SK-N-SH (cell line): ENCODE results near the gene MYO18A. TPM values are rescaled to one million over a fixed set of nuclear protein-coding genes. Genes with fewer than 3 reads are reported as not detected.

Experiments used
- CTCF ChIA-PET: fragments of 300-600, 350-600 bp; formaldehyde crosslinking; extraction: SDS; loops from one replicate; lab custom pipeline; 2021; lab: Yijun Ruan, JAX
- POLR2A ChIA-PET: fragments of 350-600 bp; sonication (Branson Sonifier 250); formaldehyde crosslinking; extraction: SDS; loops from one replicate; lab custom pipeline; 2020; ENCODE audit warnings: antibody characterized with exemption, inconsistent platforms; lab: Yijun Ruan, JAX
- DNase-seq: peaks from one replicate; pipeline ENCODE4 v3.0.0; 2012
- H2AFZ ChIP-seq: fragments of 200-600 bp; sonication (generic); 2 replicates; pipeline ENCODE4 v1.8.1; 2016; ENCODE audit warnings: antibody characterized with exemption, mild to moderate bottlenecking, low read depth
- H3F3A ChIP-seq: fragments of 200-600 bp; sonication (generic); replicated peaks from 2 replicates; pipeline ENCODE3; 2016; ENCODE audit warnings: antibody characterized with exemption, mild to moderate bottlenecking; ENCODE audit not compliant: insufficient read depth
- H3K27ac ChIP-seq, 2 experiments: fragments of 200-500 bp in 1 of 2; fragments of 200-600 bp in 1 of 2; sonication (Bioruptor generic) in 1 of 2; sonication (generic), shearing (Covaris generic) in 1 of 2; 2 replicates each; pipeline versions ENCODE4 v1.5.1 to v1.6.1; 2014 to 2016; ENCODE audit warnings: low read depth in 2 of 2, inconsistent platforms in 1 of 2, low read length in 1 of 2, mild to moderate bottlenecking in 1 of 2, mixed read lengths in 1 of 2
- H3K27me3 ChIP-seq: fragments of 200-600 bp; sonication (generic), shearing (Covaris generic); 2 replicates; pipeline ENCODE4 v1.6.1; 2016; ENCODE audit warnings: mixed run types; ENCODE audit not compliant: insufficient read depth
- H3K36me3 ChIP-seq, 2 experiments: fragments of 200-500 bp in 1 of 2; fragments of 200-600 bp in 1 of 2; sonication (Bioruptor generic) in 1 of 2; sonication (generic) in 1 of 2; replicated peaks in 1 of 2; 2 replicates each; pipeline versions ENCODE3 to v1.5.1; 2014 to 2016; ENCODE audit warnings: low read length in 1 of 2, mild to moderate bottlenecking in 1 of 2; ENCODE audit not compliant: insufficient read depth in 2 of 2, control insufficient read depth in 1 of 2
- H3K4me1 ChIP-seq, 2 experiments: fragments of 200-500 bp in 1 of 2; fragments of 200-600 bp in 1 of 2; sonication (Bioruptor generic) in 1 of 2; sonication (generic), shearing (Covaris generic) in 1 of 2; 2 replicates each; pipeline versions ENCODE4 v1.5.1 to v1.6.1; 2014 to 2016; ENCODE audit warnings: low read depth in 1 of 2, low read length in 1 of 2, mixed run types in 1 of 2; ENCODE audit not compliant: insufficient read depth in 2 of 2, control insufficient read depth in 1 of 2
- H3K4me2 ChIP-seq: fragments of 200-600 bp; sonication (generic), shearing (Covaris generic); 2 replicates; pipeline ENCODE4 v1.6.1; 2017; ENCODE audit warnings: mixed run types
- H3K4me3 ChIP-seq, 2 experiments: fragments of 200-500 bp in 1 of 2; fragments of 200-600 bp in 1 of 2; sonication (Bioruptor generic) in 1 of 2; sonication (generic), shearing (Covaris generic) in 1 of 2; 2 replicates each; pipeline versions ENCODE4 v1.5.1 to v1.8.1; 2014 to 2016; ENCODE audit warnings: low read depth in 2 of 2, inconsistent platforms in 1 of 2, low read length in 1 of 2, mild to moderate bottlenecking in 1 of 2, mixed read lengths in 1 of 2, moderate library complexity in 1 of 2
- H3K79me2 ChIP-seq: fragments of 200-600 bp; sonication (generic); 2 replicates; pipeline ENCODE4 v1.8.1; 2017; ENCODE audit warnings: mild to moderate bottlenecking; ENCODE audit not compliant: insufficient read depth
- H3K9ac ChIP-seq: fragments of 200-600 bp; sonication (generic); 2 replicates; pipeline ENCODE4 v1.6.1; 2017; ENCODE audit warnings: mixed run types
- H3K9me2 ChIP-seq: fragments of 200-600 bp; sonication (generic); 2 replicates; pipeline ENCODE4 v1.6.1; 2017; ENCODE audit warnings: mixed run types
- H3K9me3 ChIP-seq: fragments of 200-600 bp; sonication (generic); 2 replicates; pipeline ENCODE4 v1.6.1; 2017; ENCODE audit warnings: mixed run types, mild to moderate bottlenecking, moderate library complexity
- H4K20me1 ChIP-seq: fragments of 200-600 bp; sonication (generic); 2 replicates; pipeline ENCODE4 v1.6.1; 2017; ENCODE audit warnings: mild to moderate bottlenecking, mixed run types; ENCODE audit not compliant: insufficient read depth
- CHD2 ChIP-seq: fragments of 150-350 bp; IDR thresholded peaks from 2 replicates; pipeline ENCODE4 v1.6.1; 2018; ENCODE audit warnings: low read length; ENCODE audit not compliant: partially characterized antibody
- FOSL2 ChIP-seq: IDR thresholded peaks from 2 replicates; pipeline ENCODE4 v1.4.0; 2012; ENCODE audit warnings: low read depth, mild to moderate bottlenecking, moderate library complexity, borderline replicate concordance
- FOXM1 ChIP-seq: IDR thresholded peaks from 2 replicates; pipeline ENCODE4 v1.4.0; 2012; ENCODE audit warnings: low read depth, mild to moderate bottlenecking
- GABPA ChIP-seq: IDR thresholded peaks from 2 replicates; pipeline ENCODE4 v1.4.0; 2012; ENCODE audit warnings: low read depth, mild to moderate bottlenecking
- GATA2 ChIP-seq: sonication (generic); formaldehyde crosslinking; IDR thresholded peaks from 2 replicates; pipeline ENCODE4 v1.5.0; 2020; ENCODE audit warnings: mild to moderate bottlenecking, missing genetic modification reagents
- MXI1 ChIP-seq: IDR thresholded peaks from 2 replicates; pipeline ENCODE4 v1.6.1; 2012; ENCODE audit warnings: mild to moderate bottlenecking, low read depth, low read length, improper control_type of control experiment
- REST ChIP-seq: IDR thresholded peaks from 2 replicates; pipeline ENCODE4 v1.6.1; 2012; ENCODE audit warnings: mild to moderate bottlenecking, low read depth, low read length, moderate library complexity
- SMC3 ChIP-seq: IDR thresholded peaks from 2 replicates; pipeline ENCODE4 v1.6.1; 2012; ENCODE audit warnings: low read depth, low read length, improper control_type of control experiment
- TAF1 ChIP-seq: IDR thresholded peaks from 2 replicates; pipeline ENCODE4 v1.6.1; 2012; ENCODE audit warnings: low read depth, mild to moderate bottlenecking, low read length, moderate library complexity, borderline replicate concordance
- WGBS: methylation state at CpG from one replicate; pipeline ENCODE4 v1.1.6; 2017; ENCODE audit warnings: low lambda C conversion rate; 5-methylcytosine and 5-hydroxymethylcytosine counted together
- polyA plus RNA-seq, 3 experiments: library from polyadenylated mRNA; depleted of rRNA; stranded (reverse); fragments of >200 nt; gene quantifications; 2 replicates each; pipeline ENCODE4 v1.2.3, GENCODE V29; 2012
- TF ChIP-seq, protein P1 (sequence below): fragments of 150-350 bp; IDR thresholded peaks from 2 replicates; pipeline ENCODE4 v1.6.1; 2017; ENCODE audit warnings: antibody characterized with exemption, low read length, low read depth, borderline replicate concordance

Gene MYO18A
- polyA plus RNA-seq, 1 of the 3 experiments (the other 2 are of a cell fraction): 6.6 TPM

GRCh38 chr17:29179232-29180033 is 765 bp downstream of the MYO18A start:
- H3K79me2 ChIP-seq: peaks cover 19% of the 10 kb centered on the region; the same call in 1 of the 2 replicates
- H3K9ac ChIP-seq: peak overlapping the region; percentile 52; the same call in 1 of the 2 replicates
- POLR2A ChIA-PET: interaction anchor here (1.0 to 2.3 kb wide), 4 partner anchors 13 to 206 kb away, joined by 3 to 15 read pairs (median 4); no protein-coding TSS in a partner anchor
- peaks cover 17 to 36% of the 10 kb centered on the region in 2 experiments; a peak in 1 of 4 replicates for H3K4me1 ChIP-seq
- H3K4me2 ChIP-seq: peak overlapping the region; percentile 83
- peaks cover 3% of the 10 kb centered on the region for H3F3A ChIP-seq
- 18% methylated on average over 20 of the region's 28 CpGs for WGBS
- peak; percentile 84 for DNase-seq
- H3K27ac ChIP-seq: peak overlapping the region; percentile 13 to 80; a peak in 2 of 4 replicates
- peak overlapping the region; percentile 59 to 64 for H3K4me3 ChIP-seq
- H3K9me2 ChIP-seq: no peaks in the 10 kb centered on the region
- H3K27me3 ChIP-seq: no peaks in the 10 kb centered on the region
- peak overlapping the region; percentile 74; the same call in 1 of the 2 replicates for H2AFZ ChIP-seq
- no peaks in the 10 kb centered on the region for H3K9me3 ChIP-seq
- H3K36me3 ChIP-seq: no peaks in the 10 kb centered on the region
- TF ChIP-seq FOXM1 (no peak), SMC3 (no peak), CHD2 (no peak), MXI1 (no peak), TAF1 (no peak), REST (no peak), GABPA (no peak), FOSL2 (no peak), GATA2 (CRISPR knock-in tag) (no peak)
- TF ChIP-seq, protein P1, sequence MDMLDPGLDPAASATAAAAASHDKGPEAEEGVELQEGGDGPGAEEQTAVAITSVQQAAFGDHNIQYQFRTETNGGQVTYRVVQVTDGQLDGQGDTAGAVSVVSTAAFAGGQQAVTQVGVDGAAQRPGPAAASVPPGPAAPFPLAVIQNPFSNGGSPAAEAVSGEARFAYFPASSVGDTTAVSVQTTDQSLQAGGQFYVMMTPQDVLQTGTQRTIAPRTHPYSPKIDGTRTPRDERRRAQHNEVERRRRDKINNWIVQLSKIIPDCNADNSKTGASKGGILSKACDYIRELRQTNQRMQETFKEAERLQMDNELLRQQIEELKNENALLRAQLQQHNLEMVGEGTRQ: no peak
- no peaks in the 10 kb centered on the region for H4K20me1 ChIP-seq
- CTCF ChIA-PET: interaction anchor here (0.7 to 13.9 kb wide), 35 partner anchors 9 to 914 kb away, joined by 3 to 276 read pairs (median 4); no protein-coding TSS in a partner anchor
